ENCODE measurements around the gene NPL. TPM values are rescaled to one million over a fixed set of nuclear protein-coding genes. Genes with fewer than 3 reads are reported as not detected.

The NPL gene
- total RNA-seq, 2 experiments from 2014 or later, result 4.6 to 5.9 TPM

- Mint-ChIP-seq H3K27ac (no peak overlapping the region), H3K27me3 (ENCODE audit: low read depth) (no peaks in the 10 kb centered on the region)
- intact Hi-C loops (cut with micrococcal nuclease), result loop anchor here (1.0 to 2.0 kb wide), 5 partner anchors 66 to 697 kb away; no protein-coding TSS in a partner anchor
These were observed 7.0 kb upstream of the NPL start for GRCh38 chr1:182782587-182782913.

GRCh38 chr1:182783068-182783467 lies 6.5 kb upstream of the NPL start:
- no peaks in the 10 kb centered on the region for H3K27me3 Mint-ChIP-seq (ENCODE audit: low read depth)
- peak; percentile 12 for DNase-seq
- intact Hi-C loops (cut with micrococcal nuclease), result loop anchor here (2.0 kb wide), 1 partner anchor 66 kb away; no protein-coding TSS in a partner anchor
- no peaks in the 10 kb centered on the region for H3K9me3 Mint-ChIP-seq
- H3K27ac Mint-ChIP-seq, result no peak overlapping the region
- no peaks in the 10 kb centered on the region for H3K36me3 Mint-ChIP-seq (ENCODE audit: low read depth)
- peaks cover 14% of the 10 kb centered on the region for H3K4me1 Mint-ChIP-seq (ENCODE audit: low read depth)
- H3K4me3 Mint-ChIP-seq, result no peak overlapping the region
- CTCF ChIA-PET, result interaction anchor here (0.7 to 15.0 kb wide), 26 partner anchors 8 to 634 kb away, joined by 3 to 797 read pairs (median 4); partner anchors contain the start of genes RGS16, RGS8 and RNASEL

More at GRCh38 chr1:182782587-182782913, 7.0 kb upstream of the NPL start:
- no peaks in the 10 kb centered on the region for H3K36me3 Mint-ChIP-seq (ENCODE audit: low read depth)
- no peak overlapping the region for H3K4me3 Mint-ChIP-seq
- DNase-seq, result no peak
- H3K9me3 Mint-ChIP-seq, result no peaks in the 10 kb centered on the region
- peaks cover 14% of the 10 kb centered on the region for H3K4me1 Mint-ChIP-seq (ENCODE audit: low read depth)
- CTCF ChIA-PET, result interaction anchor here (0.6 to 15.0 kb wide), 36 partner anchors 9 to 633 kb away, joined by 3 to 797 read pairs (median 4); partner anchors contain the start of genes RGS16, RGS8 and RNASEL

GRCh38 chr1:182784556-182785171 lies 4.9 kb upstream of the NPL start:
- intact Hi-C loops (cut with micrococcal nuclease), result loop anchor here (1.0 to 5.0 kb wide), 3 partner anchors 338 to 757 kb away; no protein-coding TSS in a partner anchor
- Mint-ChIP-seq H3K27me3 (ENCODE audit: low read depth) (no peaks in the 10 kb centered on the region), H3K4me1 (ENCODE audit: low read depth) (peaks cover 18% of the 10 kb centered on the region), H3K27ac (no peak overlapping the region), H3K36me3 (ENCODE audit: low read depth) (no peaks in the 10 kb centered on the region), H3K4me3 (no peak overlapping the region), H3K9me3 (no peaks in the 10 kb centered on the region)
- CTCF ChIA-PET, result interaction anchor here (0.6 to 15.0 kb wide), 12 partner anchors 73 to 641 kb away, joined by 3 to 797 read pairs (median 4); partner anchors contain the start of genes RGS16 and RNASEL
- peak; percentile 26 for DNase-seq

DNA sequence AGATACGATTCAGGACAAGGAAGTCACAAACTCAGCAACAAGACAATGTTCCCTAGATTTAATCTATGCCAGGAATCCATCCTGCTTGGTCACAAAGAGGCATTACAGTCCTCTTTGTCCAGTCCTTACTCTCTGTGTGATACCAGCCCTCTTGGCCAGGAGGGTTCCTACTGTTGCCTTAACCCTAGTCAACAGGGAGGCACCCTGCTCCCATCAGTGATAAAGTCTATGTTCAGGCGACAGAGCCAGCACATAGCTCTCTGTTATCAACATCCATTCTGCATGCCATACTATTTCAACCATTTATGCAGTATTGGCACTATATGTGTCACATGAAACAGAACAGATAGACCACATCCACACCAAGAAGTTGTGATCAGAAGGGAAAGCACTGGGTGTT lies 4.4 kb upstream of the NPL start:
- no peaks in the 10 kb centered on the region for H3K27me3 Mint-ChIP-seq (ENCODE audit: low read depth)
- DNase-seq, result no peak

DNA sequence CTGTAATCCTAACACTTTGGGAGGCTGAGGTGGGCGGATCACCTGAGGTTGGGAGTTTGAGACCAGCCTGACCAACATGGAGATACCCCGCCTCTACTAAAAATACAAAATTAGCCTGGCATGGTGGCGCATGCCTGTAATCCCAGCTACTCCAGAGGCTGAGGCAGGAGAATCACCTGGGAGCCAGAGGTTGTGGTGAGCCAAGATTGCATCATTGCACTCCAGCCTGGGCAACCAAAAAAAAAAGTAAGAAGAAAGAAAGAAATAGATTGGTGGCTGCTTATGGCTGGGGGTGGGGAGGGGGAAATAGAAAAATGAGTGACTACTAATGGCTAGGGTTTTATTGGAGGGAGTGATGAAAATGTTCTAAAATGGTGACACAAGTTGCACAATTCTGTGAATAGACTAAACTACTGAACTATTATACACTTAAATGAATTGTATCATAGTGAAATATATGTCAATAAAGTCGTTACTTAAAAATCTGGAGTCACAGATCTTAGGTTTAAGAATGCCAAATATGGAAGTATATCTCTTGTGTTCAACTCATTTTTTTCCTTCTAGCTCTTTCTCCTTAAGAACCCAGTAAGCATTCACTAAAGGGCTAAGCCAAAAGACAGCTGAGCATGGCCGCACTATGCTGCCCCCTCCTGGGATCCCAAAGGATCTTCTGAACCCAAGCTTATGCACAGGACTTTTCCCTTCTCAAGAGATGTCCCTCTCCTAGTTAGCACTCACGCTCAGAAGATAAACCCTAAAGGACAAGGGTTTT lies 3.2 kb upstream of the NPL start:
- no peak overlapping the region for H3K4me3 Mint-ChIP-seq
- no peaks in the 10 kb centered on the region for H3K36me3 Mint-ChIP-seq (ENCODE audit: low read depth)
- no peaks in the 10 kb centered on the region for H3K9me3 Mint-ChIP-seq
- CTCF ChIA-PET, result interaction anchor here (0.5 to 15.0 kb wide), 12 partner anchors 11 to 643 kb away, joined by 3 to 797 read pairs (median 4); partner anchors contain the start of genes RGS16 and RNASEL
- intact Hi-C loops (cut with micrococcal nuclease), result loop anchor here (1.0 to 5.0 kb wide), 2 partner anchors 701 to 759 kb away; no protein-coding TSS in a partner anchor
- H3K4me1 Mint-ChIP-seq (ENCODE audit: low read depth), result peaks cover 23% of the 10 kb centered on the region
- H3K27me3 Mint-ChIP-seq (ENCODE audit: low read depth), result no peaks in the 10 kb centered on the region
- DNase-seq, result peak; percentile 65
- H3K27ac Mint-ChIP-seq, result no peak overlapping the region

More for the DNA sequence above, 4.4 kb upstream of the NPL start:
- intact Hi-C loops (cut with micrococcal nuclease), result loop anchor here (5.0 kb wide), 1 partner anchor 758 kb away; no protein-coding TSS in a partner anchor
- CTCF ChIA-PET, result interaction anchor here (0.6 to 15.0 kb wide), 14 partner anchors 12 to 642 kb away, joined by 3 to 797 read pairs (median 4); partner anchors contain the start of genes RGS16 and RNASEL
- Mint-ChIP-seq H3K27ac (no peak overlapping the region), H3K4me1 (ENCODE audit: low read depth) (peaks cover 23% of the 10 kb centered on the region), H3K9me3 (no peaks in the 10 kb centered on the region), H3K36me3 (ENCODE audit: low read depth) (no peaks in the 10 kb centered on the region), H3K4me3 (no peak overlapping the region)

DNA sequence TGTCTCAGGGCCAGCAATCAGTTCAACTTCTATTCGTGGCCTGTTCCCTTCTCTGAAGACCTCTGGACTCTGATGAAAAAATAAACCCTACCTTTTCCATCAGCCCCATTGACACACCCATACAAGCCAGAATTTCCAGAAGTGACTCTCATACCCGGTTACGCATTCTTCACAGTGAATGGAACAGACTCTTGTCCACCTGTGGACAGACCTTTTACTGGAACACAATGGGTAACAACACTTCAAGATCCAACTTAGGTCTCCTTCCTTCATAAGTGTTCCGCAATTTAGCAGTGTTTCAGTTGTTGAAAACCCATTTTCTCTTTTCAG lies 2.6 kb upstream of the NPL start:
- no peaks in the 10 kb centered on the region for H3K27me3 Mint-ChIP-seq (ENCODE audit: low read depth)
- no peak for DNase-seq
- CTCF ChIA-PET, result interaction anchor here (0.7 to 15.0 kb wide), 7 partner anchors 10 to 342 kb away, joined by 3 to 797 read pairs (median 5); partner anchors contain the start of genes RGS16 and RNASEL
- intact Hi-C loops (cut with micrococcal nuclease), result loop anchor here (1.0 to 5.0 kb wide), 2 partner anchors 702 to 760 kb away; no protein-coding TSS in a partner anchor
- H3K9me3 Mint-ChIP-seq, result no peaks in the 10 kb centered on the region
- H3K4me1 Mint-ChIP-seq (ENCODE audit: low read depth), result peaks cover 20% of the 10 kb centered on the region
- no peak overlapping the region for H3K27ac Mint-ChIP-seq
- no peak overlapping the region for H3K4me3 Mint-ChIP-seq
- H3K36me3 Mint-ChIP-seq (ENCODE audit: low read depth), result no peaks in the 10 kb centered on the region

GRCh38 chr1:182791281-182792179 lies 2.0 kb downstream of the NPL start:
- H3K36me3 Mint-ChIP-seq (ENCODE audit: low read depth), result peaks cover 2% of the 10 kb centered on the region
- no peak overlapping the region for H3K27ac Mint-ChIP-seq
- DNase-seq, result no peak
- H3K27me3 Mint-ChIP-seq (ENCODE audit: low read depth), result no peaks in the 10 kb centered on the region
- CTCF ChIA-PET, result interaction anchor here (0.8 to 15.0 kb wide), 3 partner anchors 9 to 198 kb away, joined by 3 to 797 read pairs (median 10); partner anchors contain the start of genes RGS16 and RNASEL
- no peaks in the 10 kb centered on the region for H3K9me3 Mint-ChIP-seq
- intact Hi-C loops (cut with micrococcal nuclease), result no loop called here
- peaks cover 20% of the 10 kb centered on the region for H3K4me1 Mint-ChIP-seq (ENCODE audit: low read depth)
- no peak overlapping the region for H3K4me3 Mint-ChIP-seq

- Mint-ChIP-seq H3K36me3 (ENCODE audit: low read depth) (peaks cover 2% of the 10 kb centered on the region), H3K4me3 (no peak overlapping the region), H3K9me3 (no peaks in the 10 kb centered on the region), H3K27me3 (ENCODE audit: low read depth) (no peaks in the 10 kb centered on the region), H3K4me1 (ENCODE audit: low read depth) (peaks cover 16% of the 10 kb centered on the region), H3K27ac (no peak overlapping the region)
- DNase-seq, result no peak
- CTCF ChIA-PET, result interaction anchor here (15.0 kb wide), 1 partner anchor 201 kb away, joined by 797 read pairs; the partner anchor contains the start of genes RGS16 and RNASEL
- intact Hi-C loops (cut with micrococcal nuclease), result no loop called here
These were observed 4.5 kb downstream of the NPL start for GRCh38 chr1:182794091-182794490.

GRCh38 chr1:182794676-182795201 lies 5.2 kb downstream of the NPL start:
- intact Hi-C loops (cut with micrococcal nuclease), result no loop called here
- peaks cover 2% of the 10 kb centered on the region for H3K36me3 Mint-ChIP-seq (ENCODE audit: low read depth)
- H3K27me3 Mint-ChIP-seq (ENCODE audit: low read depth), result no peaks in the 10 kb centered on the region
- no peak for DNase-seq
- H3K27ac Mint-ChIP-seq, result no peak overlapping the region
- peaks cover 15% of the 10 kb centered on the region for H3K4me1 Mint-ChIP-seq (ENCODE audit: low read depth)
- H3K9me3 Mint-ChIP-seq, result no peaks in the 10 kb centered on the region
- H3K4me3 Mint-ChIP-seq, result no peak overlapping the region
- CTCF ChIA-PET, result no interaction called here

GRCh38 chr1:182795563-182796228 lies 6.1 kb downstream of the NPL start:
- H3K4me1 Mint-ChIP-seq (ENCODE audit: low read depth), result peaks cover 10% of the 10 kb centered on the region
- no peak overlapping the region for H3K27ac Mint-ChIP-seq
- intact Hi-C loops (cut with micrococcal nuclease), result no loop called here
- peaks cover 2% of the 10 kb centered on the region for H3K36me3 Mint-ChIP-seq (ENCODE audit: low read depth)
- no peak for DNase-seq
- CTCF ChIA-PET, result interaction anchor here (0.7 to 1.3 kb wide), 3 partner anchors 14 to 358 kb away, joined by 3 to 5 read pairs (median 4); no protein-coding TSS in a partner anchor
- H3K27me3 Mint-ChIP-seq (ENCODE audit: low read depth), result no peaks in the 10 kb centered on the region
- no peak overlapping the region for H3K4me3 Mint-ChIP-seq
- H3K9me3 Mint-ChIP-seq, result no peaks in the 10 kb centered on the region

Data from activated naive CD4-positive, alpha-beta T cell treated with anti-CD3 and anti-CD28 coated beads for 36 hours (primary cell).